NCI-H446 (cell line): ENCODE measurements around the gene ATP8B4.

Source experiments
- DNase-seq, 2 experiments: peaks; one replicate each; lab custom pipeline; 2025; lab: John Stamatoyannopoulos, UW

ATP8B4 gene

DNA sequence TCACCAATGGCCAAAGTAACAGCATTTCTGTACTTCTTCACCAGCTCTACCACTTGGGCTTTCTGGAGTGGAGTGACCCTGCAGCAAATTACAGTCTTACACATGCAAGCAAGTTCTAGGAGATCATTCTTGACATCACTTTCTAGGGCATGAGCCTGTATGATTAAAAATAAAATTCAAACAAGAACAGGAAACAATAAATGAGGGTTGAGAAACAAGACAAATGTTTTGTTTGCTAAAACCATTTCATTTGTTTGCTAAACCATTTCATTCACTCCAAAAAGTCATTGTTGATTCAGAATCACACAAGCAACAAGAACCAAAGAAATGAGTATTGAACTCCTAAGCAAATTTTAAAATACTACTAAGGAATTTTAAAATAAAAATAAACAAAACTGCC lies 220.9 kb downstream of the ATP8B4 start:
- no peak for DNase-seq

DNA sequence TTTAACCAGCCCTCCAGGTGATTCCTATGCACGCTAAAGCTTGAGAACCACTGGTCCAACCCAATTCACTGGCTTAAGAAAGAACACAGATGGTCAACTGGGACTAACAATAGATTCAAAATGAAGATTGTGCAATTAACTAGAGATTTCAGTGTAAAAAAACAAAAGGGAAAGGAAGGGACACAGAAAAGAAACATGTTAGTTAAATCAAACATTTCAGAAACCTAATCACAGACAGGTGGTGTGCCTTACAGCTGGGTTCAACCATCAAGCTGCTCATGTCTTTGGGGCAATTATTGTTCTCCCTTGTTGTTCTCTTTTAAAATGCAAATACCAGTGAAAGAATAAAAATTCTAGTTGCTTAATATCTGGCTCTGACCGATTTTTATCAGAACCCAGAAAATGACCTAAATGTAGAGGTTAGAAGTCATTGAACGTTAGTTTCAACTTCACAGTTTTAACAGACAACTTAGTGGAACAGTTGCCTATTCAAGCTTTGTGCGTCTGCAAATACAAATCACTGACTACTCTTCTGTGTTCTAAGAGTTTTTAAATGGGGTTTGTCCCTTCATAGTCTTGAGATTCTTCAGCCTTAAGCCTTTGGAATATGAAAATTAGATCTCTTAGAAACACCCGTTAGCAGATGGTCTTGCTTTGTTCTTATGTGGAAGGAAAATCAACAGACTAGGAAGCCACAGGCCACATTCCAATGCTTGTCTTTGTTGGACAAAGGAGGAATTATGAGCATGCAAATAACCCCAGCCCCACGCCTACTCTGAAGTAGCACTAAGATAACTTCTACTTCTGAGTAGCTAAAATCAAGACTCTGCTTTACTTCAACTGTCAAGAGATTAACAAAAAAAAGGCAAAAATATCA lies 223.4 kb downstream of the ATP8B4 start:
- DNase-seq: no peak

DNA sequence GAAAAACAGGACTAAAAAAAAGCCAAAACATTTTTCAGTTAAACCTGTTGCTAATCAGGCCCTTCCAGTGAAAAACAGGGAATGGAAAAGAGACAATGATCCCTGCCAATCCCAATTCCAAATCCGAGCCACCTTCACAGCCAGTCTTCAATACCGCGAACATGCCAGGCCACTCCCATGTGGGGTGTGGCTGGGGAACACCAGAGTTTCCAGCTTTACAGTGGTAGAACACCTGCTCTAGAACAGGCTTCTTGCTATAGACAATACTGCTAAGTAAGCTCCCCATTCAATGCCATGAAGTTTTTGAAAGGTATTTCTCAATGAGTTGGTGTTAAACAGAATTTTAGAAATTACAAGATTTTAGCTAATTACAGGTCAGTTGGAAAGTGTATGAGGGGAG lies 228.3 kb downstream of the ATP8B4 start:
- no peak for DNase-seq

DNA sequence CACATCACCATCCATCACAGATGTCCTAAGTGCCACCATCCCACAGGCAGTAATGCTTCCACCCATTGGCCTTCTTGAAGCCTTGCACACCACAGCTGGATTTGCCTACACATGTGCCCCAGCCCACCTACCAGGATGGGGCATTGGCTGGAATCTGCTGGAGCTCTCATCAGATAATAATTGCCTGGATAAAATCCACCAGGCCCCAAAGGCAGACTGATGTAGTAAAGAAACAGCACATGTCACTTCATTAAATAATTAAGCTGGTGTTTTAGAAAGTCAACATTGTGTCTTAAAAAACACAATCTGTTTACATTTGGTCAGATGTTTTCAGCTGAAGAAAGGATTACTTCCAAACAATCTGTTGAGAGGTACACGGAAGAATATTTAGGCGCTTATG lies 229.5 kb downstream of the ATP8B4 start:
- no peak for DNase-seq

DNA sequence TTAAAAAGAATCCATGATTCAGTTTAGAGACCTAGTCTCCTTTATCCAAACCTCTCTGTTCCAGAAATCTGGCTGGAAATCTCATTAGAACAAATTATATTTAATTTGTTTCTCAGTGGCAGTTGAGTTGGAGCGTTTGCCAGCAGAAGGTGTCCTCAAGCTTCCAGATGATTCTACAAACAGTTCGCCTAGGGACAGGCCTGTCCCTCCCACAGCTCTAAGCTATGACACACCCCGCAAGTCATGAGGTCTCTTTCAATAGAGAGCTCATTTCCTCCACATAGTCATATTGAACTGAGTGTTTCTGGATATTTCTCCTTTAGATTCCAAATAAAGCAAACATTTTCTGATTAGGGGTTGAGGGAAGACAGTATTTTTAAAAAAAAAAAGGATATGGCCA lies 230.3 kb downstream of the ATP8B4 start:
- no peak for DNase-seq

DNA sequence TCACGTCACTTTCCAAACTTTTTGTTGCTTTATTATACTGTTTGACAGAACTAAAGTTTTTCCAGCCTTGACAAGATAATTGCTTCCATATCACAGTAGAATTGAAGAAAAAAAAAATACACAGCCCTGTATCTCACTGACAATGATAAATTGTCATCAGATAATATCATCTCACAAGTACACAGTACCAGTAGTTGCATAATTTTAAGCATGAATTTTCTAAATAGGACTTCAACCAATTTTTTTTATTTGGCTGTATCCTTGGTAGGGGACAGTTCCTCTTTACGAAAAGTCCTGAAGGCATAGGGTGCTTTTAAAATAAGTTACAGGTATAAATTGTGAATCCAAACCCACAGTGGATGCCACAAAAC lies 230.7 kb downstream of the ATP8B4 start:
- no peak for DNase-seq

DNA sequence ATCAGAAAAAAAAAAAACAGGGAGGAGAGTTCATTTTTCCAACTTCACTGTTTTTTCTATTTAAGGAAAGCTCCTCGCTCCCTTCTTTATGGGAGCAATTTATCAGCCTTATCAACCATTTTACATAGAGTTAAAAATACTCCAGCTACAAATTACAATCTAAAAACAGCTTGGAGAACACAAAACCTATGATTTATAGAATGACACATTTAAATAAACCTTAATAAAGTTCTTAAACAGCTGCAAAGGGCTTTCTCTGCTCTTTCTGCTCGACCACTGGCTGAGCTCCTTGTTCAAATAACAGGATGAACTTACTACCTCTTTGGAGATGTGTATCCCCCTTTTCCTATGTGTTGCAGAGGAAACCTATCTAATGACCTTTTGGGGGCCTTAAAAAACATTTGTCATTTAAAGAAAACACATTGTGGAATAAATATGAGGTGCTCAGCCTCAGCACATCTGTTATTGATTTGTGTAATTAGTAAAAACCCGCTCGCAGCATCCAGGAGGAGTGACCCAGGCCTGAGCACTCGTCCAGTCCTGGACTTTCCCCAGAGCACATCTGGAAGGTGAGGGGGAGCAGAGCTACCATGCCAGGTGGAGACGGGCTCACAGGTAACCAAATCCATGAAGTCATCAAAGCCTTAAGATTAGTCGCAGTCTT lies 231.2 kb downstream of the ATP8B4 start:
- DNase-seq: no peak

DNA sequence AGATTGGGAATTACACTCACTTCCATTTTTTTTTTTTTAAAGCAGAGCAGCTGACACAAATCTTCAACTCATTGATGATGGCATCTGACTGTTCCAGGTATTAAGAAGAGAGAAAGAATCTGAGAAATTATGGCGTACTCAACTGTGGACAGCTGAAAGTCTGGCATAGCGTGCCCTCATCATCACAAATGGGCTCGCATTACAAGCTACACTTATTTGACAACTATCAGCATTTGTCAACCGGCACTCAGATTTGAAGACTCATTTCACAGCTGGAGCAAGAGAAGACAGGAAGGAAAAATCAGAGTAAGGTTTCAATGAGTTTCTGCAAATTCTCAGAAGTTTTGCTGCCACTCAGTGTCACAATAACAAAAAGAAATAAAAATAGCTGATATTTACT lies 235.9 kb downstream of the ATP8B4 start:
- no peak for DNase-seq

DNA sequence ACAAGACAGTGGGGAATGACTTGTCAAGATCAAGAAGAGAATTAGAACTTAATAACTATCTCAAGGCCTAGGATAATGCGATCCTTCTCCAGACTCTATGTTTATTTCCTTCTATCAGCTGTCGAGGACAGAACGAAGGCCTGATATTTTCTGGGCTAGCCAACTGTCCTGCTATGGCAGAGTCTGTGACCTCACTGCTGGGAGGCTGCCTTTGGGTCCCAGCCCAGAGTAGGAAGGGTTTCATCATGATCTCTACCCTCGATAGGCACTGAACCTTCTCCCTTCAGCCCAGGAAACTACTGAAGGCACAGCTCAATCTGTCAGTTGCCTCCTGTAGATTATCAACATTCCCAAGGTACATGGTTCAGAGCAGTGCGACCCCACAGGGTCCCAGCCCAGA lies 237.2 kb downstream of the ATP8B4 start:
- DNase-seq: no peak

DNA sequence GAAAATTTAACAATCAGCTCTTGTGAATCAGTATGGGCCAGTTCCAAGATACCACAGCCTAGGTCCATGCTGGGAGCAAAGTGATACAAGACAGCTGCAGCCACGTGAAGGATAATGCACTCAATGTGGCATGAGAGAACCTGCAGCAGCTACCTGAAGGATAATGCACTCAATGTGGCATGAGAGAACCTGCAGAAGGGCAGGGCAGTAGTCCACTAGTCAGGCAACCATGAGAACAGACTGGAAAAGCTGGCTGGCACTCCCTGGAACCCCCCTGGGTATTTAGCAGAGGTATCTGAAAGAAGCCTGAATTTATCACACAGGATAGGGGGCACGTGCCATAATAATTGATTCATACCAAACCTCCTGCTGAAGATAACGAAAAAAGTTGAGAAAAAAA lies 237.6 kb downstream of the ATP8B4 start:
- DNase-seq: no peak

DNA sequence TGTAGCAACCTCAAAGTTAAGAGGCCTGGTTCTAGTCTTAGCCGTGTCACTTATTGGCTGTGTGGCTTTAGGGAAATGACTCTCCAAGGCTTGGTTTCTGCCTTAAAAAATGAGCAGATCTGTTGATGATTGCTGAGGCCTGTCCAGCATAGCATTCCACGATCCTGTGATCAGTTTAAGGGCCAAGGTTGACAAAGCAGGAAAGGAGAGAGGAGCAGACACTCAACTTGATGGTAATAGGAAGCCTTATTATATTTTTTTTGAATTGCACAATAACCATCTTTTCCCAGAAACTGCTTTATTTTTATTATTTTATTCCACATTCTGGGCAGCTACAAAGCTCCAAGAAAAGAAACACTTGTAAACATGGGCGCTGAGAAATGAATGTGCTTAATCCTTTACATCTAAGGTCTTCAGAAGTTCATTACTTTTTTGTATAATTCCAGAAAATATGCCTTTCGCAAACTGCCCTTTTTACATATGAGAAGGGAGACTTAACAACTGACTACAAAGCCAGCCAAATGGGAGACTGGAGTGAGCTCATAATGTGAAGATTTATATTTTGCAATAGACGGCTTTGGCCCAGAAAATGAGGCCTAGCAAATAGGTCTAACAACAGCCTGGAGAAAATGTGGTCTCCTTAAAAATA lies 241.0 kb downstream of the ATP8B4 start:
- no peak for DNase-seq

DNA sequence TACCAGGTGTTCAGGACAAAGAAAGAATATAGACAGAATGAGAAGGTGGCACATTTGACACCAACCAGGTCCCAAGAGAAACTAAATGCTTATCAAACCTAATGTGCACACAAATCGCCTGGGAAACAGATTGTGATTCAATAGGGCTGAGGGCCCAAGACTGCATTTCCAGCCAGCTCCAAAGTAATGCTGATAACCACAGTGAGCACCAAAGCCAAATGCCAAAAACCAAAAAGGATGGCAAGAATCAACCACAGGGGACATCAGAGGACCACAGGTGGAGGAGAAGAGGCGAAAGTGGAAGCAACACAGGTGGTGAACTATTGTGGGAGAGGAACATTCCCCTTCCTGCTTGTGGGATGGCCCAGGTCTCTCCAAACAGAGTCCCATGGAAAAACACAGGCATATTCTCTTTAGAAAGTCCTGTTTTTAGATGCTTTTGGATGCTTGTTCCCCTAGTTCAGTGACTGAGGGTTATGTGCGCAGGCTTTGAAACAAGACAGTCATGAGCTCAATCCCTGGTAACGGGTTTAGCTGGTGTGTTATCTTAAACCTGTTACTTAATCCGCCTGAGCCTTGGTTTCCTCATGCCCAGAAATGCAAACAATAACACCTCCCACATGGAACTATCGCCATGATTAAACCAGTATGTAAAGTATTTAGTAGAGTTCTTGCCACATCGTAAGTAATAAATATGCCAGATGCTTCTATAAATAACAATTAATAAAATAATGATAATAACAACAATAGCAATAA lies 241.7 kb downstream of the ATP8B4 start:
- no peak for DNase-seq

DNA sequence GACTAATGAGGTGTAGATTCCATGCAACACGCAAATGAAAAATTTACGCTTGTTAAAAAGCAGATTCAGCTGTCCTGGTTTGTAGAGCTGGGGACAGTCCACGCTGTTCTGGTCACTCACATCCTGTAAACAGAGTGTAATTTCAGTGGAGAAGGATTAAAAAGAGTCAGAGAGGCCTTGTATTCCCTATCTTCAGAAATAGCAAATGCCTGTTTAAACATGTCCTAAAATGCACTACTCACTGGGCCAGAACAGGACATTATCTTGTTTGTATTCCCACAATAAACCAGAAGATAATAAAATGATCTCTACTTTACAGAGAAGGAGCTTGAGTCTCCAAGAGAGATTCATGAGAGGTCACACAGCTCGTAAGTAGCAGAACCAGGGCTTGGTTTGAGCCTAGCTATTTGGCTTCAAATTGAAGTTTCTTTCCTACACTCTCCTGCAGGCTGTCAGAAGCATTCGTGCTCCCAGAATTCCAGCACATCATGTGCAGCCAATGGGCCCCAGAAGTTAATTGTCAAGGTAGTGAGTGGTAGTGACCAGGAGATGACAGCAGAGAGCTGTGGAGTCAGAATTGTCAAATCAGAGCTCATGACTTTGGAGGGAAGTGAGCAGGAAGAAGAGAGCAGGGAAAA lies 242.5 kb downstream of the ATP8B4 start:
- DNase-seq: no peak

DNA sequence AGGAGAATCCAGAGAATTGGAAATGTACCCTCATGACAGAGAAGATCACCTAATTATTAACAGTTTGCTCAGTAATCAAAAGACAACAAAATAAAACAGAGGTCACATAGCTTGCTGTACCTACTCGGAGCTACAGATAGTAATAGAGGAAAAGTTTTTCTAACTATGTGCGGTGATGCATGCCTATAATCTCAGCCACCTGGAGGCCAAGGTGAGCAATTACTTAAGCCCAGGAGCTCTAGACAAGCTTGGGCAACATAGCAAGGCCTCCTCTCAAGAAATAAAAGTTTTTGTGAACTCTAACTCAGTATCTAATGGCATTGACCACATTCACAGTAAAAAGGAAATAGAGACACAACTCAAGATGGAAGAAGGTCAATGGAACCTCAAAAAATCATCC lies 243.6 kb downstream of the ATP8B4 start:
- DNase-seq: no peak

DNA sequence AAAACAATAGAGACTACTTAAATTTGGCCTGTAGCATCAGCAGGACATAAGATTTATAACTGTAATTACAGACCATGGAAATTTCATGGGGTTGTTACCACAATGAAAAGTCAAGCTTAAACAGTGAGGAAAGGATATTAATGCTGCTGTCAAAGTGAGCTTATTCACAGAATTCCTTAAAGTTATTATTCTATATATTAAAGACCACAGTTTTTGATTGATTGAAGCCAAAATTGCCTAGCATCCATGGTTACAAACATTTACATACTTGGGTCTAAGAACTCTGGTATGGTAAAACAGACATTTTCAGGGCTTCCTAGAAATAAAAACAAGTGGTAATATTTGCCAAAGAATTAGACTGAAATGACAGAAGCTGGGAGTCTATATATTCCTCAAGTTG lies 248.6 kb downstream of the ATP8B4 start:
- no peak for DNase-seq

DNA sequence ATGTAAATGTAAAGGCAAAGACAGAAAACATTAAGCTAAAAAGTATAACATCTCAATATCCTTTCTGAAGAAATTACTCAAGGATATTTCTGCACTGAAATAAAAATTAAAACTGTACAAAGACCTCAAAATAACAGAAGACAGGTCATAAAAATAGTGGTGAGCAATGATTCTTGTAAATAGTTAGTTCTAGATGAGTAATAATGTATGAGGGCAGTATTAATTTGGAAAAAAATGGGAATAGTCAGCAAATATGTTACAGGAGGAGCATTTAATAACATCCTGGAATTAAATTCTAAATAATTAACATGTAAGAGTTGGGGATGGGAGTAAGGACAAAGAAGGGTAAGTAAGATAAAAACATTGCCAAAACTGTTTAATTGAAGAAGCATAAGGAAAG lies 250.7 kb downstream of the ATP8B4 start:
- no peak for DNase-seq

DNA sequence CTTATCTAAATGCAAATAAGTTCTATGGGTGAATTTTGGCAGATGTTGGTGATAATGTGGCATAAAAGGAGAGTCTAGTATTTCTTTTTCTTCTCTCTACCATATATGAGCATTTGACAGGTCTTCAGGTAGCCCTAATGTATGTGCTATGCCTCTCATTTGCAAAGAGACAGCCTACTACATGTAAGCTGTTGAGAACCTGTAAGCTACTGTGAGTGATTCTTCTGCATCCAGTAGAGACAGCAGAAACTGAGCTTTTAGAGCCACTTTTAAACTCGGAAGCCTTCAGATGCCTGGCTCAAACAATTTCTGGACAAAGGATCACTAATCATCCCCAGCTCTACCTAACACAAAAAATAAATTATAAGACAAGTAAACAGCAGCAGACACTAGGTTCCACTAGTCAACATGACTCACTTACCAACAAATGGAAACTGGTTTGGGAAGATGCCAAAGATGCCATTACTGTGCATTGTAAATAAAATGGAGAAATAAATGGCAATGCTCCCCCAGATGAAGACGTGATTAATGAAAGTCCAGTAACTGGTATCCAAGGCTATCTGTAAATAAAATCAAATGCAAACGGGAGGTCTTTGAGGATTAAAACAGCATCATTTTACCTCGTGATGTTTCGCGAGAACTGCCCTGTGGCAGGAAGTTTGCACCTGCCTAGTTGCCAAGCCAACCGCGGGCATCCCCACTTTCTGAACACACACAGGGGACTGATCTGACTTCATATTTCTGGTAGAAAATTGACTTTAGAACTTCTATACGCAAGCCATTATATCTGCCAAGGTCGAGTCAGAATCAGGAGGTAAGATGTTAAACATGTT lies 252.9 kb downstream of the ATP8B4 start:
- no peak for DNase-seq

DNA sequence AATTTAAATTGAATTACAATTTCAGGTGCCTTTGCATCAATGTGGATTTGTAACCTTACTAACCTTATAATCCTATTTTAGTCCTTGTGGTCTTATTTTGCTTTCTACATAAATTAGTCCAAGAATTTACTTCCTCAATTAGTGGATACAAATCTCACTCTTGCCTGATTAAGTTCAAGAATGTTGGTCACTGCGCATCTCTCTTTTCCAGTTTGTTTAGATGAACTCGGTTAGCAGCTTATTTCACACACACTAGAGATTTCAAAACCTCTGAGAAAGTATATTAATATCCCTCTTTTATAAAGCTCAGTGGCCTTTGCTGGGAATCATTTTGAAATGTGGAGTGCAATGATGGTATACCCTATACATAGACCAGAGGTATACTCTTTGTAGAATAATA lies 254.8 kb downstream of the ATP8B4 start:
- DNase-seq: no peak

DNA sequence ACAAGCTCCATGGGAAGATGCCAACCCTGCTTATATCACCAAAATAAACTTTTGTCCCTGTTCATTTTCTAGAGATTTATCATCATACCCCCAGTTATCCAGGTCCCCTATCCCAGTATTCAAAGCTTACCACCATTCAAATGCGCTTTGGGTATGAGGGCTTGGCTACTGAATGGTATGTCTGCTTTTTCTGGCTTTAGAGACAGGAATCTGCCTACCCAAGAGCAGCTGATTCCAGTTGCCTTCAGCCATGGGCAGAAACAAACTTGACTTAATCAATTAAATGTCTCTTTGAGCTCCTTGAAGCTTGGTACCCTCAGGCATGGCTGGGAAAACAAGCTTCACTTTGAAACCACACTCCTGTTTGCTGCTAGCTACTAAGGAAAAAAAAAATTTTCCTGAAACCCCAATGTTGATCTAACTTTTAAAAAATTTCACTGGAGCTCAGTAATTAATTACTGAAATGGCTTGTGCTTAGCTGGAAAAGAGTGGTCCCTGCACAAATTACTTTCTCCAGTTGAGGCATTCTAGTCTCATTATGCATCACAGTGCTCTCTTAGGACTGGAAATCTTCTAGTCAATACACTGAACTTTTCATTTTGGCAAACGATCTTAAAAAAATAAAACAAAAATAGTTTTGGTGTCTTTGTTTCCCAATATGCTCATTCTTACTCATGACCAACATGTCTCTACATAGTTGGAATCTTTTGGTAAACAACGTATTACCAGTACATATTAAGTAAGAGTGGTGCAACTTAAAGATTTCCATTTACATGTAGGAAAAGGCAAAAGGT lies 255.4 kb downstream of the ATP8B4 start:
- DNase-seq: no peak

DNA sequence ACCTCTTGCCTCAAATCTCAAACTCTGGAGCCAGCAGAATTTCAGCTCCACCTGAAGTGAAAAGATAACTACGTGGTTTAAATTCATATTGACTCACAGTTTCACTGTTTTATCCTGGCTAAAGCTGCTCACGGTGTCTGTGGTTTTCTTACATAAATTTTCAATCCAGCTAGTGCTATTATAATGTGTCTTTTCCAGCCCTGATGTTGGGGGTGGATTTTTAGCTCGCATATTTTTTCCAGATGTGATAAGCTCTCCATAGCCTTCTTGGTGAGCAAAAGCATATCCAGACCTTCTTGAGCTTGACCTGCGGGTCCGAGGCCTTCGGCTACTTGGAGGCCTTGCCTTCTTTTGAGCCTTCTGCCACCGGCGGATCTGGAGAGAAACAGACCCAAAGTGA lies 258.9 kb downstream of the ATP8B4 start:
- DNase-seq: no peak
